ENCODE measurements around the gene CCDC27.

CCDC27 gene

GRCh38 chr1:3733883-3734589, 18.2 kb upstream of the CCDC27 start:
- DNase-seq: no peak
- in situ Hi-C loops (cut with HindIII; ENCODE audit: low pct_ligation_motif_present, low pct_unique_long_range_greater_than_20kb, low sequenced_read_pairs): no loop called here

- no peak for DNase-seq
- in situ Hi-C loops (cut with HindIII; ENCODE audit: low pct_ligation_motif_present, low pct_unique_long_range_greater_than_20kb, low sequenced_read_pairs): no loop called here
Measured at GRCh38 chr1:3734602-3735001, 17.6 kb upstream of the CCDC27 start.

GRCh38 chr1:3735027-3735681, 17.1 kb upstream of the CCDC27 start:
- in situ Hi-C loops (cut with HindIII; ENCODE audit: low pct_ligation_motif_present, low pct_unique_long_range_greater_than_20kb, low sequenced_read_pairs): no loop called here
- no peak for DNase-seq

DNA sequence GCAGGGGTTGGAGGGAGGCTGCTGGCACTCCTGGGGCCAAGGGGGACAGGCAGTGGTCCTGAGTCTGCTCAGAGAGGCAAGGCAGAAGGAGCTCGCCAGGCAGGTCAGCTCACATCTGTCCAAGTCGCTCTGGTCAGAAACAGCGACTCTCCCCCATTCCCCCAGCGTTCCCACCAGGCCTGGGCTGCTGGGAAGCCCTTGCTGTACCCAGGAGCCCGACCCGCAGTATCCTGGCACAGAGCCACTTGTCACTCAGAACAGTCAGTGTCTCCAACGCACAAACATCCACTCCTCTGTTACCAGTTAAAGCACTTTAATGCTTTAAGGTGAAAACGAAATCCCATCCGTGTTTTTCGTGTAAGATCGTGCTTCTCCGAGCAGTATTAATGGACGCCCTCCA, 16.6 kb upstream of the CCDC27 start:
- no peak for DNase-seq
- in situ Hi-C loops (cut with HindIII; ENCODE audit: low pct_ligation_motif_present, low pct_unique_long_range_greater_than_20kb, low sequenced_read_pairs): no loop called here

- DNase-seq: no peak
- in situ Hi-C loops (cut with HindIII; ENCODE audit: low pct_ligation_motif_present, low pct_unique_long_range_greater_than_20kb, low sequenced_read_pairs): no loop called here
Measured at GRCh38 chr1:3736131-3736561, 16.1 kb upstream of the CCDC27 start.

DNA sequence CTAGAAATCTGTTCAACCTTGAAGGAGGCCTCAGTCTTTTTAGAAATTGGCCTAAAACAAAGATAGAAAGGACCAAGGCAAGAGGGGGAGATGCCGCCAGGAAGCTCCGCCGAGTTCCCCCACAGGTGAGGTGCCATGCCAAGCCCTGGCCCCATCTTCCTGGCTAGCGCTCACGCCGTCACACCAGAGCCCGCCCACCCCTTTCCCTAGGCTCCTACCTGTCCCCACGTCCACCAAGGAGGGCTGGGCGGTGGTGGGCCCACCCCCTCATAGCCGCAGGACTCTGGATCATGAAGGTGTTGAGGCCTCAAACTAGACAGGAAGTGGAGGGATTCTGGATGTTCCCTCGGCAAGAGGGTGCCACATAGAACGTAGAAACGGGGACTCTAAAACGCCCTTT, 15.5 kb upstream of the CCDC27 start:
- in situ Hi-C loops (cut with HindIII; ENCODE audit: low pct_ligation_motif_present, low pct_unique_long_range_greater_than_20kb, low sequenced_read_pairs): no loop called here
- DNase-seq: no peak

DNA sequence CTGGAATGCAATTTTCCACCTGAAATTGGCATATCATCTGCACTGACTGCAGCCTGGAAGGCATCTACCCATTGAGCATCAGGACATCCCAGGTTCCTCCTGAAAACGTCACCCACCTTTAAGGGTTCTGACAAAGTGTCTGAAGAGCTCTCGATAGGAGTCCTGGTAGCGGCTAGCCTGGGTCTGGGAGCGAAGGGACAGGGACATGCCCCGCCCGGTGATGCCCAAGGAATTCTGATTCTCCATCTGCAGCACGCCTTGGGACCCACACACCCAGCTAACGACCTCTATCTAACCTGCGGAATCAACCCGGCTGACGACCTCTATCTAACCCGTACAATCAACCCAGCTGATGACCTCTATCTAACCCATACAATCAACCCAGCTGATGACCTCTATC, 13.3 kb upstream of the CCDC27 start:
- in situ Hi-C loops (cut with HindIII; ENCODE audit: low pct_ligation_motif_present, low pct_unique_long_range_greater_than_20kb, low sequenced_read_pairs): no loop called here
- no peak for DNase-seq

DNA sequence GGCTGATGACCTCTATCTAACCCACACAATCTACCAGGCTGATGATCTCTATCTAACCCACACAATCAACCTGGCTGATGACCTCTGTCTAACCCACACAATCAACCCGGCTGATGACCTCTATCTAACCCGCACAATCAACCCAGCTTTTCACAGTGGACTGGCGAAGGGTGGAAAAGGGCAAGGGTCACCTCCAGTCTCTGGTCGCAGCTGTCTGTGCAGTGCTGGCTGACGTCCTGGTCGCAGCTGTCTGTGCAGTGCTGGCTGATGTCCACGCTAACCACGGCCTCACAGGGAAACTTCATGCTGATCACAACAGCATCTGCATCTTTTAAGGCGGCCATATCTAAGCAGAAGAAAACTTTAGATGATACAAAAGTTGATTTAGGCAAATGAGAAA, 12.2 kb upstream of the CCDC27 start:
- no peak for DNase-seq
- in situ Hi-C loops (cut with HindIII; ENCODE audit: low pct_ligation_motif_present, low pct_unique_long_range_greater_than_20kb, low sequenced_read_pairs): no loop called here

DNA sequence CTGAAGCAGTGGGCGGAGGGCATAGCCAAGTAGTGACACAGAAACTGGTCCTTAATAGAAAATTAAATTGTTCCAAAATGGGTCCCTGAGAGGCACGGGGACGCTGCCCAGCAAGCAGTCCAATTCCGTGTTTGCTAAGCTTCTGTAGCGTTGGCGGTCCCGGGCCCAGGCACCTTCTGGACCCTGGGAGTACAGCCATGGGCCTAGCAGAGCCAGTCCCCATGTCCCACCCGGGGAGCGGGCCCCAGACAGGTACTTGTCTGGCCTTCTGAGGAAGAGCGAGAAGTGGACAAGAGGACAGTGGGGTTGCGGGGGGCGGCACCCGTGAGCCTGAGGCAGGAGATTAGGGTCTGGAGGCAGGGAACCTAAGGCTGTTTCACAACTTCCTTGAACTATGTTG, 11.5 kb upstream of the CCDC27 start:
- in situ Hi-C loops (cut with HindIII; ENCODE audit: low pct_ligation_motif_present, low pct_unique_long_range_greater_than_20kb, low sequenced_read_pairs): no loop called here
- DNase-seq: no peak

- in situ Hi-C loops (cut with HindIII; ENCODE audit: low pct_ligation_motif_present, low pct_unique_long_range_greater_than_20kb, low sequenced_read_pairs): no loop called here
- DNase-seq: no peak
Measured at GRCh38 chr1:3741566-3742438, 10.4 kb upstream of the CCDC27 start.

GRCh38 chr1:3742439-3743298, 9.6 kb upstream of the CCDC27 start:
- no peak for DNase-seq
- in situ Hi-C loops (cut with HindIII; ENCODE audit: low pct_ligation_motif_present, low pct_unique_long_range_greater_than_20kb, low sequenced_read_pairs): no loop called here

- in situ Hi-C loops (cut with HindIII; ENCODE audit: low pct_ligation_motif_present, low pct_unique_long_range_greater_than_20kb, low sequenced_read_pairs): no loop called here
- no peak for DNase-seq
Measured at GRCh38 chr1:3743421-3743820, 8.8 kb upstream of the CCDC27 start.

- in situ Hi-C loops (cut with HindIII; ENCODE audit: low pct_ligation_motif_present, low pct_unique_long_range_greater_than_20kb, low sequenced_read_pairs): no loop called here
- no peak for DNase-seq
Measured at GRCh38 chr1:3743826-3744225, 8.4 kb upstream of the CCDC27 start.

- DNase-seq: no peak
- in situ Hi-C loops (cut with HindIII; ENCODE audit: low pct_ligation_motif_present, low pct_unique_long_range_greater_than_20kb, low sequenced_read_pairs): no loop called here
Measured at GRCh38 chr1:3744646-3745045, 7.6 kb upstream of the CCDC27 start.

DNA sequence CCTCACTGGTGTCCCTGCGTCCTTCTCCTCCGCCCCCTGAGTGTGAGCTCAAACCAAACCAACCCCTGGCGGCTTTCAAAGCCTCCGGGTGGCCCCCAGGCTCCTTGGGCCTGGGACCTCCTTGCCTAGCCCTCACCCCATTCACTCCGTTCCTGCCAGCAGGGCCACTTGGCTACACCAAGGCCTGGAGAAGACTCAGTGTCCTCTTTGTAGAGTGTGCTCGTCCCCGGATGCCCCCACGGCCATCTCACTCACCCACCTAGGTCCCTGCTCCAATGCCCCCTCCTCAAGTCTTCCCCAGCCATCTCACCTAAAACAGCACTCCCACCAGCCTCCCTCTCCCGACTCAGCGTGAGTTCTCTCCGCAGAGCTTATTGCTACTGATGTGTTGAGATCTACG, 7.2 kb upstream of the CCDC27 start:
- in situ Hi-C loops (cut with HindIII; ENCODE audit: low pct_ligation_motif_present, low pct_unique_long_range_greater_than_20kb, low sequenced_read_pairs): no loop called here
- DNase-seq: no peak

DNA sequence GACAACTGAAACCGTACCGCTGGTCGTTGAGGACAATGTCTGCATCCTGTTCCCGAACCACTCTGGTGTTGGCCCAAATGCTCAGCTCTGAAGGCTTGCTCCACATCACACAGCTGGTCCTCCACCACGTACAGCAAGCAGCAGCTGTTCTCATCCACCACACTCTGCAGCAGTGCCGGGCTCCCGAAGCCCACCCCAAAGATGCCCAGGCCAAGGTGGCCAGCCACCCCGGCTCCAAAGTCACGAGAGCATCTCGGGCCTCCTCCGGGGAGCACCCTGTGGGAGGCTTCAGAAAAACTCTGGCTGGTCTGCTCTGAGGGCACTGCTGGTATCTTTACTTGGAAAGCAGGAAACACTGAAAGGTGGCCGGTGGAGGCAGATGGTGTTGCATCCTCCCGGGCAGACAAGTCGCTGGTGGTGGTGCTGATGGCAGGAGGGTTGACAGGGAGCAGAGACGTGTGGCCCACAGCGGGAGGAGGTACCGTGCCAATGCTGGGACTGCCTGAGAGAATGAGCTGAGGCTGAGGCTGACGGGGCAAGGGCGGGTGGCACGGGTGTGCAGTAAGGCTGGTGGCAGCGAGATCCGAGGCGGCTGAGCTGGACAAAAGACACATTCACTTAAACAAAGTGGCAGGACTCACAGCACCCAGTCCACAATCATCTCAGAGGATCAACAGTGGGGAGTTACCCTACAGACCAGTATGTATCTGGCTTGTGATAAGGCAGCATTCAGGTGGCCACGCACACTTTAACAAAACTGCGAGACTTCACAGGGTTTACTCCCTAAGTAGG, 6.5 kb upstream of the CCDC27 start:
- DNase-seq: no peak
- in situ Hi-C loops (cut with HindIII; ENCODE audit: low pct_ligation_motif_present, low pct_unique_long_range_greater_than_20kb, low sequenced_read_pairs): no loop called here

GRCh38 chr1:3746389-3746829, 5.8 kb upstream of the CCDC27 start:
- DNase-seq: no peak
- in situ Hi-C loops (cut with HindIII; ENCODE audit: low pct_ligation_motif_present, low pct_unique_long_range_greater_than_20kb, low sequenced_read_pairs): no loop called here
